ENCODE measurements around the gene LRRTM4. TPM values are rescaled to one million over a fixed set of nuclear protein-coding genes. Genes with fewer than 3 reads are reported as not detected.

Gene LRRTM4
- total RNA-seq, 2 donors from 2014 or later, result 0.33 TPM; not detected in 1

GRCh38 chr2:76977846-76978727 is 544.1 kb downstream of the LRRTM4 start:
- Histone ChIP-seq H3K27me3 (no peaks in the 10 kb centered on the region), H3K4me1 (no peaks in the 10 kb centered on the region), H3K36me3 (replicated peaks in 1 of 2; ENCODE audit: insufficient read depth in 1 of 2, low read depth in 2 of 2) (no peaks in the 10 kb centered on the region), H3K9me3 (no peaks in the 10 kb centered on the region), H3K4me3 (no peak overlapping the region), H3K27ac (no peak overlapping the region)
- ATAC-seq (no peak), DNase-seq (no peak)
- TF ChIP-seq POLR2A (IDR thresholded peaks at IDR 0.05) (no peak), CTCF (IDR thresholded peaks at IDR 0.05) (no peak)
- intact Hi-C loops (cut with DNase I), result no loop called here
- WGBS, 2 donors, result 65 to 81% methylated on average over 3 of the region's 3 CpGs

- intact Hi-C loops (cut with DNase I), result no loop called here
- Histone ChIP-seq H3K27me3 (no peaks in the 10 kb centered on the region), H3K36me3 (replicated peaks in 1 of 2; ENCODE audit: insufficient read depth in 1 of 2, low read depth in 2 of 2) (no peaks in the 10 kb centered on the region), H3K4me1 (no peaks in the 10 kb centered on the region), H3K9me3 (no peaks in the 10 kb centered on the region), H3K27ac (no peak overlapping the region), H3K4me3 (no peak overlapping the region)
- DNase-seq (no peak), ATAC-seq (no peak)
- TF ChIP-seq CTCF (IDR thresholded peaks at IDR 0.05), result no peak
- TF ChIP-seq POLR2A (IDR thresholded peaks at IDR 0.05), result no peak
Observed at GRCh38 chr2:76975752-76976151, 546.4 kb downstream of the LRRTM4 start.

GRCh38 chr2:76973610-76974009 is 548.6 kb downstream of the LRRTM4 start:
- intact Hi-C loops (cut with DNase I), result no loop called here

GRCh38 chr2:76965772-76966171 is 556.4 kb downstream of the LRRTM4 start:
- ATAC-seq (no peak), DNase-seq (no peak)
- H3K4me1 ChIP-seq, result no peaks in the 10 kb centered on the region
- H3K9me3 ChIP-seq, result no peaks in the 10 kb centered on the region
- H3K27ac ChIP-seq, result no peak overlapping the region
- 53 to 56% methylated on average over 2 of the region's 2 CpGs for WGBS, 2 donors
- intact Hi-C loops (cut with DNase I), result no loop called here
- no peaks in the 10 kb centered on the region for H3K36me3 ChIP-seq (replicated peaks in 1 of 2; ENCODE audit: insufficient read depth in 1 of 2, low read depth in 2 of 2)
- no peaks in the 10 kb centered on the region for H3K27me3 ChIP-seq
- TF ChIP-seq POLR2A (IDR thresholded peaks at IDR 0.05) (no peak), CTCF (IDR thresholded peaks at IDR 0.05) (no peak)
- H3K4me3 ChIP-seq, result no peak overlapping the region

More at GRCh38 chr2:76973610-76974009, 548.6 kb downstream of the LRRTM4 start:
- ATAC-seq (no peak), DNase-seq (no peak)
- Histone ChIP-seq H3K36me3 (replicated peaks in 1 of 2; ENCODE audit: insufficient read depth in 1 of 2, low read depth in 2 of 2) (no peaks in the 10 kb centered on the region), H3K27me3 (no peaks in the 10 kb centered on the region), H3K9me3 (no peaks in the 10 kb centered on the region), H3K4me1 (no peaks in the 10 kb centered on the region), H3K27ac (no peak overlapping the region), H3K4me3 (no peak overlapping the region)
- 81 to 95% methylated on average over 4 of the region's 4 CpGs for WGBS, 2 donors
- TF ChIP-seq POLR2A (IDR thresholded peaks at IDR 0.05) (no peak), CTCF (IDR thresholded peaks at IDR 0.05) (no peak)

GRCh38 chr2:76958749-76959148 is 563.4 kb downstream of the LRRTM4 start:
- DNase-seq (no peak), ATAC-seq (no peak)
- no peaks in the 10 kb centered on the region for H3K27me3 ChIP-seq
- 11 to 19% methylated on average over 3 of the region's 3 CpGs for WGBS, 2 donors
- no peak overlapping the region for H3K4me3 ChIP-seq
- H3K36me3 ChIP-seq (replicated peaks in 1 of 2; ENCODE audit: insufficient read depth in 1 of 2, low read depth in 2 of 2), result no peaks in the 10 kb centered on the region
- intact Hi-C loops (cut with DNase I), result no loop called here
- no peak for TF ChIP-seq CTCF (IDR thresholded peaks at IDR 0.05)
- TF ChIP-seq POLR2A (IDR thresholded peaks at IDR 0.05), result no peak
- H3K9me3 ChIP-seq, result no peaks in the 10 kb centered on the region
- H3K4me1 ChIP-seq, result no peaks in the 10 kb centered on the region
- no peak overlapping the region for H3K27ac ChIP-seq
